ENCODE measurements around the gene DLG1.
A peak's percentile ranks its signal among the peaks of the same experiment; 100 is the strongest.
"Not testable (repeated sequence)": the region's sequence is repeated elsewhere in the genome, so short reads cannot be mapped to it uniquely, and the experiment has no call there.

Gene DLG1

GRCh38 chr3:197278933-197279332, 19.5 kb downstream of the DLG1 start:
- Mint-ChIP-seq H3K27me3 (no peaks in the 10 kb centered on the region), H3K4me1 (peaks cover 39% of the 10 kb centered on the region), H3K27ac (no peak overlapping the region), H3K9me3 (no peaks in the 10 kb centered on the region), H3K36me3 (peaks cover 18% of the 10 kb centered on the region), H3K4me3 (no peak overlapping the region)

- not testable (repeated sequence) for H3K4me3 Mint-ChIP-seq, H3K9me3 Mint-ChIP-seq, H3K27ac Mint-ChIP-seq, H3K27me3 Mint-ChIP-seq
- peaks cover 16% of the 10 kb centered on the region for H3K36me3 Mint-ChIP-seq
- H3K4me1 Mint-ChIP-seq, result peaks cover 52% of the 10 kb centered on the region
These were observed 21.6 kb downstream of the DLG1 start for GRCh38 chr3:197276808-197277207.

- Mint-ChIP-seq H3K27ac (no peak overlapping the region), H3K9me3 (no peaks in the 10 kb centered on the region), H3K27me3 (no peaks in the 10 kb centered on the region), H3K4me3 (no peak overlapping the region), H3K36me3 (peaks cover 8% of the 10 kb centered on the region), H3K4me1 (peaks cover 68% of the 10 kb centered on the region)
These were observed 27.7 kb downstream of the DLG1 start for GRCh38 chr3:197270558-197271317.

- Mint-ChIP-seq H3K4me3 (no peak overlapping the region), H3K27ac (no peak overlapping the region), H3K4me1 (peaks cover 60% of the 10 kb centered on the region), H3K36me3 (peaks cover 8% of the 10 kb centered on the region), H3K27me3 (no peaks in the 10 kb centered on the region), H3K9me3 (no peaks in the 10 kb centered on the region)
These were observed 29.4 kb downstream of the DLG1 start for GRCh38 chr3:197269024-197269423.

- Mint-ChIP-seq H3K36me3 (peaks cover 8% of the 10 kb centered on the region), H3K4me1 (peaks cover 53% of the 10 kb centered on the region), H3K4me3 (no peak overlapping the region), H3K27ac (no peak overlapping the region), H3K27me3 (no peaks in the 10 kb centered on the region), H3K9me3 (no peaks in the 10 kb centered on the region)
These were observed 30.1 kb downstream of the DLG1 start for GRCh38 chr3:197268294-197268693.

GRCh38 chr3:197266331-197266730, 32.1 kb downstream of the DLG1 start:
- Mint-ChIP-seq H3K4me1 (peaks cover 50% of the 10 kb centered on the region), H3K9me3 (no peaks in the 10 kb centered on the region), H3K4me3 (no peak overlapping the region), H3K27me3 (no peaks in the 10 kb centered on the region), H3K36me3 (peaks cover 8% of the 10 kb centered on the region), H3K27ac (peak overlapping the region; percentile 38)

- Mint-ChIP-seq H3K27ac (no peak overlapping the region), H3K9me3 (no peaks in the 10 kb centered on the region), H3K27me3 (no peaks in the 10 kb centered on the region), H3K36me3 (peaks cover 8% of the 10 kb centered on the region), H3K4me1 (peaks cover 66% of the 10 kb centered on the region), H3K4me3 (no peak overlapping the region)
These were observed 35.7 kb downstream of the DLG1 start for GRCh38 chr3:197262709-197263108.

GRCh38 chr3:197261164-197261509, 37.3 kb downstream of the DLG1 start:
- H3K36me3 Mint-ChIP-seq, result peaks cover 3% of the 10 kb centered on the region
- no peaks in the 10 kb centered on the region for H3K27me3 Mint-ChIP-seq
- no peaks in the 10 kb centered on the region for H3K9me3 Mint-ChIP-seq
- H3K27ac Mint-ChIP-seq, result no peak overlapping the region
- H3K4me3 Mint-ChIP-seq, result no peak overlapping the region
- H3K4me1 Mint-ChIP-seq, result peaks cover 66% of the 10 kb centered on the region

- no peak overlapping the region for H3K4me3 Mint-ChIP-seq
- peaks cover 65% of the 10 kb centered on the region for H3K4me1 Mint-ChIP-seq
- peaks cover 2% of the 10 kb centered on the region for H3K36me3 Mint-ChIP-seq
- H3K27ac Mint-ChIP-seq, result no peak overlapping the region
- H3K9me3 Mint-ChIP-seq, result no peaks in the 10 kb centered on the region
- H3K27me3 Mint-ChIP-seq, result no peaks in the 10 kb centered on the region
These were observed 37.8 kb downstream of the DLG1 start for GRCh38 chr3:197260491-197261163.

- no peaks in the 10 kb centered on the region for H3K27me3 Mint-ChIP-seq
- no peak overlapping the region for H3K27ac Mint-ChIP-seq
- no peaks in the 10 kb centered on the region for H3K36me3 Mint-ChIP-seq
- H3K4me3 Mint-ChIP-seq, result no peak overlapping the region
- peaks cover 72% of the 10 kb centered on the region for H3K4me1 Mint-ChIP-seq
- H3K9me3 Mint-ChIP-seq, result no peaks in the 10 kb centered on the region
These were observed 39.3 kb downstream of the DLG1 start for GRCh38 chr3:197259096-197259495.

GRCh38 chr3:197258168-197258755, 40.1 kb downstream of the DLG1 start:
- H3K36me3 Mint-ChIP-seq, result no peaks in the 10 kb centered on the region
- H3K27me3 Mint-ChIP-seq, result no peaks in the 10 kb centered on the region
- peak overlapping the region; percentile 38 for H3K27ac Mint-ChIP-seq
- peaks cover 81% of the 10 kb centered on the region for H3K4me1 Mint-ChIP-seq
- no peak overlapping the region for H3K4me3 Mint-ChIP-seq
- H3K9me3 Mint-ChIP-seq, result no peaks in the 10 kb centered on the region

- no peak overlapping the region for H3K4me3 Mint-ChIP-seq
- H3K27ac Mint-ChIP-seq, result peak overlapping the region; percentile 17
- H3K9me3 Mint-ChIP-seq, result no peaks in the 10 kb centered on the region
- H3K36me3 Mint-ChIP-seq, result no peaks in the 10 kb centered on the region
- H3K27me3 Mint-ChIP-seq, result no peaks in the 10 kb centered on the region
- H3K4me1 Mint-ChIP-seq, result peaks cover 86% of the 10 kb centered on the region
These were observed 40.7 kb downstream of the DLG1 start for GRCh38 chr3:197257711-197258110.

- Mint-ChIP-seq H3K4me1 (peaks cover 88% of the 10 kb centered on the region), H3K27ac (no peak overlapping the region), H3K9me3 (no peaks in the 10 kb centered on the region), H3K4me3 (no peak overlapping the region), H3K36me3 (peaks cover 3% of the 10 kb centered on the region), H3K27me3 (no peaks in the 10 kb centered on the region)
These were observed 41.5 kb downstream of the DLG1 start for GRCh38 chr3:197256836-197257444.

GRCh38 chr3:197256104-197256503, 42.3 kb downstream of the DLG1 start:
- Mint-ChIP-seq H3K36me3 (peaks cover 9% of the 10 kb centered on the region), H3K4me3 (no peak overlapping the region), H3K27me3 (no peaks in the 10 kb centered on the region), H3K4me1 (peaks cover 88% of the 10 kb centered on the region), H3K27ac (no peak overlapping the region), H3K9me3 (no peaks in the 10 kb centered on the region)

- Mint-ChIP-seq H3K4me1 (peaks cover 65% of the 10 kb centered on the region), H3K27ac (peak overlapping the region; percentile 63), H3K9me3 (peaks cover 3% of the 10 kb centered on the region), H3K27me3 (no peaks in the 10 kb centered on the region), H3K4me3 (peak overlapping the region; percentile 6), H3K36me3 (peaks cover 26% of the 10 kb centered on the region)
These were observed 45.0 kb downstream of the DLG1 start for GRCh38 chr3:197253238-197253947.
